Measurements from ENCODE around the gene GLRX3. TPM values are rescaled to one million over a fixed set of nuclear protein-coding genes. Genes with fewer than 3 reads are reported as not detected.

GLRX3 gene
- total RNA-seq, 4 donors from 2014 or later = 36.0 to 54.2 (median 43.4) TPM

DNA sequence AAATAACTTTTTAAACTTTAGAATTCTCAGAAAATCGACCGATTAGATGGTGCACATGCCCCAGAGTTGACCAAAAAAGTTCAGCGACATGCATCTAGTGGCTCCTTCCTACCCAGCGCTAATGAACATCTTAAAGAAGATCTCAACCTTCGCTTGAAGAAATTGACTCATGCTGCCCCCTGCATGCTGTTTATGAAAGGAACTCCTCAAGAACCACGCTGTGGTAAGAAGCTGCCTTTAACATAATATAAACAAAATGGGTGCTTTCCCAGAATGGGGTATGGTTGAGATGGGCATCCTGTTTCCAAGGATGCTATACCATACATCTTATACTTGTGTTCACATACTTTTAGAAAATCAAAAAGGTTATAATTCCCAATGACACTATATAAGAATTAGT, 24.6 kb downstream of the GLRX3 start:
- no peak for DNase-seq (ENCODE audit: low spot score)
- no peak for ATAC-seq (ENCODE audit: low FRiP score)
- TF ChIP-seq, protein P1, sequence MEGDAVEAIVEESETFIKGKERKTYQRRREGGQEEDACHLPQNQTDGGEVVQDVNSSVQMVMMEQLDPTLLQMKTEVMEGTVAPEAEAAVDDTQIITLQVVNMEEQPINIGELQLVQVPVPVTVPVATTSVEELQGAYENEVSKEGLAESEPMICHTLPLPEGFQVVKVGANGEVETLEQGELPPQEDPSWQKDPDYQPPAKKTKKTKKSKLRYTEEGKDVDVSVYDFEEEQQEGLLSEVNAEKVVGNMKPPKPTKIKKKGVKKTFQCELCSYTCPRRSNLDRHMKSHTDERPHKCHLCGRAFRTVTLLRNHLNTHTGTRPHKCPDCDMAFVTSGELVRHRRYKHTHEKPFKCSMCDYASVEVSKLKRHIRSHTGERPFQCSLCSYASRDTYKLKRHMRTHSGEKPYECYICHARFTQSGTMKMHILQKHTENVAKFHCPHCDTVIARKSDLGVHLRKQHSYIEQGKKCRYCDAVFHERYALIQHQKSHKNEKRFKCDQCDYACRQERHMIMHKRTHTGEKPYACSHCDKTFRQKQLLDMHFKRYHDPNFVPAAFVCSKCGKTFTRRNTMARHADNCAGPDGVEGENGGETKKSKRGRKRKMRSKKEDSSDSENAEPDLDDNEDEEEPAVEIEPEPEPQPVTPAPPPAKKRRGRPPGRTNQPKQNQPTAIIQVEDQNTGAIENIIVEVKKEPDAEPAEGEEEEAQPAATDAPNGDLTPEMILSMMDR (IDR thresholded peaks at IDR 0.05) = no peak

DNA sequence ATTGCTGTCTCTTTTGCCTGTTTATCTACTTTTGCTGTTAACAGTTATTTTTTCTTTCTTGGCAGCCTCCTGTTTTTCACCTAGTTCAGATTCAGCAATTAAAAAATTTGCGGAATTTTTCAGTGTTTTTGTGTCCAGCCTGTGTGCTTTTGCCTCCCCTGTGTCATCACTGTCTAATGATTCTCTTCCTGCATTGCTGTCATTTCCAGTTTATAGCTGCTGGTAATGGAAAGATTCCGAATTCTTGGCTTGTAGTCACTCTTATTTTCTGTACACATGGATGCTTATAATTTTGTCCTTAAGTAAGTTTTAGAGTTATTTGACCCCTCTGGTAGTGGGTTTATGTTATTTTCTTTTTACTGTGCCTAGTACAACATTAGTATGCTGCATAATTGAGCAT, 25.1 kb downstream of the GLRX3 start:
- TF ChIP-seq, protein P1 (IDR thresholded peaks at IDR 0.05) = no peak
- DNase-seq (ENCODE audit: low spot score) (no peak), ATAC-seq (ENCODE audit: low FRiP score) (no peak)

DNA sequence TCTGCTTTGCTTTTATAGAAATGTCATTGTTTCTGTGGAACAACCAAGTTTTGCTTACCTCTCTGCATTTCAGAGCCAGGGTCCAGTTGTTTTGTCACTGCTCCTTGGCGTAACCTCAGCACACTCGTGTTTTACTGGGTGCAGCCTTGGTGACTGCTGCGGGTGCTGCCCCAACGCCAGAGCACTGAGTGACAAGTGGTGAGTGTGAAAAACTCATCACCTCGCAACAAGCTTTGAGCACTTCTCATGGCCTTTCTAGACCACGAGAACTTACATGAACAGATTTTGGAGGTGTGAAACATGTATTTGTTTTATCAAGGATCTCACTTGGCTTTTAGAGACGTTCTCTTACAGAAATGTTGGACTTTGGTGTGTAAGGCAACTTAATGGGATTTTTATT, 31.0 kb downstream of the GLRX3 start:
- ATAC-seq (ENCODE audit: low FRiP score) (no peak), DNase-seq (ENCODE audit: low spot score) (no peak)
- TF ChIP-seq, protein P1 (IDR thresholded peaks at IDR 0.05) = no peak

DNA sequence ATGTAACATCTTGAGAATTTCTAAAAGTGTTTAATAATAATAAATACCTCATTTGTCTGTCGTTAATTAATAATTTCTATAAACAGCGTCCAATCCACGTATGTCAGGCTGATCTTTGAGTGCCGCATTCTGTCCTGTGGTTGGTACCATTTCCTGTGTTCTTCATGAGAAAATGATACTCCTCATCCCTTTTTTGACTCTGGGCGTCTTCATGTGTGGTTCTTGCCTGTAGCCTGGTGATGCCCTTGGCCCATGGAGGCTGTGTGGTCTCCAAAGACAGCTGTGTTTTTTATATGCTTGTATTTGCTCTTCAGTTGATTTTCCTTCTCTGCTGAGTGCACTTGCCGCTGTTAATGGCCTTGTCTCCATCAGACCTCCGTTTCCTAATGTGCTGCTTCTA, 31.5 kb downstream of the GLRX3 start:
- no peak for DNase-seq (ENCODE audit: low spot score)
- ATAC-seq (ENCODE audit: low FRiP score) = no peak
- TF ChIP-seq, protein P1 (IDR thresholded peaks at IDR 0.05) = no peak

DNA sequence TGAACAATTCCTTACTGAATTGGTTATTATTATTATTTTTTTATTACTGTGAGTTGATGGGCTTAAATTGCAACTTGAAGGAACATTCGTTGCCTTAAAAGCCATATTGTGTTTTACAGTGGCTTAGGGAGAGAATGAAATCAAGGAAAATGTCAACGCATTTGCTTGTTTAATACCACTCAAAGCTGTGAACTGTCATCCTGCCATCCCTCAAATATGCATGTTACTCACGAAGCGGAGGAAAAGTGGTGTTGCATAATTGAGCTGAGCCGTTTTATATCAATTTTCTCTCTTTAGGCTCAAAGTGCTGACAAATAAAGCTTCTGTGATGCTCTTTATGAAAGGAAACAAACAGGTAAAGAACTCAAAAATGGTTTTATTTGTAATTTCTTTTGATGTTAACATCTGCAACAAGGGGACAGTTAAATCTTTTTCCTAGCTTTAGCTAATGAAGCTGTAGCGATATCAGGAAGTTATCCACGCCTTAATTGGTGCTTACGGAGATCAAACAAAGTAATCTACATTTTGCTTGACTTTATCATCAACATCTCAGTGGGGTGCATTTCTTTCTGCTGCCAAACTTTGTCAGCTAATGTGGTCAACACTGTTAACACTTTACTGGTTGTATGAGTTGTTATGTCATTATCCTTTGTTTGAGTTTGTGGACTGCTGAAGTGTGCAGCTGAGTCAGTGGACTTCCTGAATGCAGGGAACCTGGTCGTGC, 33.1 kb downstream of the GLRX3 start:
- TF ChIP-seq, protein P1 (IDR thresholded peaks at IDR 0.05) = no peak
- DNase-seq (ENCODE audit: low spot score) = no peak
- no peak for ATAC-seq (ENCODE audit: low FRiP score)

DNA sequence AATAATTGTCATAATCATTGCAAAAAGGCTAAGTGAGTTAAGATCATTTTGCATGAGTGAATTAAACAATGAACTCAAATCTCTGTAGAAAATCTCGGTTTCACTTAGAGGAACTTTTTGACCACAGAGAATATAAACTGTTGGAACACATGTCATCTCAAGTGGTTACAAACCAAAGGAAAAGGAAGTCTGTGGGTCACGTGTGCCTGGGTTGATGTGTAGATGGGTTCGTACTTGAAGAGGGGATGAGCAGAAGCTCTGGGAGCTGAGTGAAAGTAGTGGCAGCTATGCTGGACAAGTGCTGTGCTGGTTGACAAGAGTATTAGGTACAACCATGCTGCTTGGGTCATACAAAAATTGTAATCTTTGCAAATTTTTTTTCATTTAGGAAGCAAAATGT, 35.0 kb downstream of the GLRX3 start:
- DNase-seq (ENCODE audit: low spot score) (no peak), ATAC-seq (ENCODE audit: low FRiP score) (no peak)
- TF ChIP-seq, protein P1 (IDR thresholded peaks at IDR 0.05) = no peak

DNA sequence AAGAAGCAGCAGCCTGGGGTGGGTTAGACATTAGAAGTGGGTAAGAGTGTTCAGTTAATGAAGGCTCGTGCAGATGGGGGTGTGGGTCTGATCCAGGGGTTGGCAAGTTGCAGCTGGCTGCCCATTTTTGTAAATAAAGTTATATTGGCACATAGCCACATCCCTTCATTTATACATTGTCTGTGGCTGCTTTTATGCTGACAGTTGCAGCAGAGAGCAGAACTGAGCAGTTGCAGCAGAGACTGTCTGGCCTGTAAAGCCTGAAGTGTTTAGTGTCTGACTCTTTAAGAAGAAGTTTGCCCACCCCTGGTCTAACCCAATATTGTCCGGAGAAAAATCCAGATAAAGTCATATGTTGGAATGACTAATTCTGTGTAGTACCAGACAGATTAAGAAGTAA, 38.1 kb downstream of the GLRX3 start:
- TF ChIP-seq, protein P1 (IDR thresholded peaks at IDR 0.05) = no peak
- DNase-seq (ENCODE audit: low spot score) (no peak), ATAC-seq (ENCODE audit: low FRiP score) (no peak)
